ENCODE results near the gene KIF17.
"Not testable (repeated sequence)": the region's sequence is repeated elsewhere in the genome, so short reads cannot be mapped to it uniquely, and the experiment has no call there.

KIF17 gene

GRCh38 chr1:20726932-20727745 is 9.3 kb upstream of the KIF17 start:
- DNase-seq, result no peak

- no peak for DNase-seq
Observed at GRCh38 chr1:20726118-20726911, 8.5 kb upstream of the KIF17 start.

- DNase-seq, result no peak
Observed at GRCh38 chr1:20725189-20726117, 7.6 kb upstream of the KIF17 start.

DNA sequence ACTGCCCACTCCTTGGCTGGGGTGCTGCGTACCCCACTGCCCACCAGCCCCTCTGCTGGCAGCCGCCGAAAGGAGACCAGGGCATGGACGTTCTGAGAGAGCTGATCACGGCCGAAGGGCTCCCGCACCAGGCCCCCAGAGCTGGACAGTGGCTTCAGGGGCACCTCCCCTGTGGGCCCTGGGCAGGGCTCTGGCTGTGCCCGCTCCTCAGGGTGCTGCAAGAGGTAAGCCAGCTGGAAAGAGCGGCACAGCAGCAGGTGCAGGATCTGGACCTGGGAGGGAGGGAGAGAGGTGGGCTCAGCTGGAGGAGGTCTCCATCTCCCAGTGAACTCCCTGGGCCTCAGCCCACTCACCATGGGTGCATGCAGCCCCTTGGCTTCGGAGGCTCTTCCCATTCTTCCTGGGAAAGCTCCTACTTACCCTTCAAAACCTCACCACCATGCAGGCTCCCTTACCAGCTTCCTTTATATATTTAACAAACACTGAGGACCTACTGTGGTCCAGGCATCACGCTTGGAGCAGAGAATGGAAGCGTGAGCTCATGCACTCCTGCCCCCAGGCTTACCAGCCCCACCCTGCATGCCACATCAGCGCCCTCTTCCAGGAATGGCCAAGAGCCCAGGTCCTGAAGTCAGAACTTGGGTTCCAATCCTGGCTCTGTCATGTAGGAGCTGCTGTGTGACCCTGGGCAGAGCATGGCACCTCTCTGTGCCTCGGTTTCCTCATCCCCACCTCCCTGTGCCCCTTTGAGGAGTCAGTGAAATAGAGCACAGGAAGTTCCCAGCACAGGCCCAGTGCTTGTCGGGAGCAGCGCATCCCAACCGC is 6.8 kb upstream of the KIF17 start:
- DNase-seq, result no peak

DNA sequence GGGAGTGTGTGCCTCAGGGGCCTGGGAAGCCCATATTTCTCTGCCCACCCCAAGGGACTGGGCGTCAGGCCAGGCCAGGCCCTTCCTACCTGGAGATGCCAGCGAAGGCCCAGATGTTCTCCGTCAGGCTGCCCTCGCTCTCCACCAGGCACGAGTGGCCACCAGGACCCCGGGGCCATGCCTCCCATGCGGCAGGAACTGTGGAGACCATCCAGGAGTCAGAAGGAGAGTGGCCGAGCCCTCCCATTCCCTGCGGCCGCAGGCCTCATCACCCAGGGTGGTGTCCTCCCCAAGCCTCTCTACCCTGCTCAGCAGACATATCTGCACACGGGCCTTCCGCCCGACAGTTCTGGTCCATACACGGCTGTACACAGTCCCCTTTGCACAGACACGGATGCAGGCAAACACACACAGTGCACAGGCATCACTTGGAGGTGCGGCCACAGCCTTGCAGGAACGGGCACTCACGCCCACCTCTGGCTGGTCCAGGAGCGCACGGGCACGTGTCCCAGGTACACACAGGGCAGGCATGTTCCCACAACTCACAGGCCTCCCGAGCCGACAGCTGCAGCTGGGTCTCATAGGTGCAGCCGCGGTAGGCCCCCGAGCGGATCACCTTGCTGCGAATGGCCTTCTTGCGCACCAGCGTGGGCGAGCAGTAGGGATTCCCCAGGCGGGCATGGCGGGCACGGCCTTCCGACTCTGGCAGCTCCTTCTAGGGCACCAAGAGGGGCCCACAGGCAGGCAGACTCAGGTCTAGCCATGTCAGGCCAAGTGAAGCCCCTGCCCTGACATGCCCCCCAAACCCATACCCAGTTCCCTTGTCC is 5.9 kb upstream of the KIF17 start:
- DNase-seq, result no peak

DNA sequence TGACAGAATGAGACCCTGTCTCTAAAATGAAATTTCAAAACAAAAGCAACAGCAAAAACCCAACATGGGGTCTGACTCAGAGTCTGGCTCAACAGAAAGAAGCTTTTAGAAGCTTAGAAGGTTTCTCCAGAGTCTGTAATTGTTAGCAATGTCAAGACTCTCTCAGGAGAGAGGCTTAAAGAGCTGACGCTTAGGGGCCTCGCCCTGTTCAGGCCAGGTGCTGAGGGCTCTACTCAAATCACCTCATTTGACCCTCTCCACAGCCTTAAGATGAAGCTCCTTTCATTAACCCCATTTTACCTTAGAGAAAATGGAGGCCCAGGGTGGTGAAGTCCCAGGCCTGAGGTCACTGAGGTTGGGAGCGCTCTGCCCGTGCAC is 5.3 kb upstream of the KIF17 start:
- DNase-seq, result no peak

DNA sequence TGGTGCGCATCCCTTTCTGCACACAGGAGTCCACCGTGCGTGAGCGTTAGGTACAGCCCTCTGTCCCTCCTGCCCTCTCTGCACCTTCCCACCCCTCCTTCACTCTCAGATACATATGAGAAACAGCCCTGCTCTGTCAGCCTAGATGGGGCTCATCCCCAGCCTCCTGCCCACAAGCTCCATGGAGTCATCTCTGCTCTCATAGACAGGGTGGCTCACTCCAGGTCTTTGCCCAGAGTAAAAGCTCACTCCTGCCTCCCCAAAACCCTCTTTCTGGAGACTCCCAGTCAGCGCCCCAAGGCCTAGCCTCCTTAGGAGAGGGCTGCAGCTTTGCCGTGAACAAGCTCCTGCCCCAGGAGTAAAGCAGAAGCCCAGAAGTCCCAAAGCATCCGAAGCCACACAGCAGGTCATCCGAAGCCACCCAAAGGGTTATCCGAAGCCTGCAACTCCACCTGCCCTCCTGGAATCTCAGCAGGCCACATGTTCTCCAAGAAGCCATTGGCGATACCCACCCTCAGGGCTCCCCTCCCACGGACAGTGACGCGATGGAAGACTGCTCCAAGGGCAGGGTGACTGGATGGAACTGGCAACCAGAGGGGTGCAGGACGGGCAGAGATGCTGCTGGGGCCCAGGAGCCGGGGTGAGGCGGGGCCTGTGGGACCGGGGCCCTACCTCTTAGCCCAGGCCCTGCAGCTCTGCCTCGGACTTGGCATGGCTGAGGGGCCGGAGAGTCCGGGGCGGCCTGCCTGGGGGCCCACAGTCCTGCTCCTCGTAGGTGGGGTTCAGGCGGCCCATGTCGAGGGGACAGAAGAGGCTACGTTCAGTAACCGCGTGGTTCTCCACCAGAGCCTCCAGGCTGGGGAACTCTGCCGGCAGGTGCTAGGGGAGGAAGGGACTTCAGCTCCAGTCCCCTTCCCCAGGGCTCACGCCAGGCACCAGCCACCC is 3.6 kb upstream of the KIF17 start:
- no peak for DNase-seq

- no peak for DNase-seq
Observed at GRCh38 chr1:20720631-20721091, 2.9 kb upstream of the KIF17 start.

GRCh38 chr1:20719871-20720620 is 2.2 kb upstream of the KIF17 start:
- no peak for DNase-seq

GRCh38 chr1:20719261-20719660 is 1.5 kb upstream of the KIF17 start:
- DNase-seq, result no peak

DNA sequence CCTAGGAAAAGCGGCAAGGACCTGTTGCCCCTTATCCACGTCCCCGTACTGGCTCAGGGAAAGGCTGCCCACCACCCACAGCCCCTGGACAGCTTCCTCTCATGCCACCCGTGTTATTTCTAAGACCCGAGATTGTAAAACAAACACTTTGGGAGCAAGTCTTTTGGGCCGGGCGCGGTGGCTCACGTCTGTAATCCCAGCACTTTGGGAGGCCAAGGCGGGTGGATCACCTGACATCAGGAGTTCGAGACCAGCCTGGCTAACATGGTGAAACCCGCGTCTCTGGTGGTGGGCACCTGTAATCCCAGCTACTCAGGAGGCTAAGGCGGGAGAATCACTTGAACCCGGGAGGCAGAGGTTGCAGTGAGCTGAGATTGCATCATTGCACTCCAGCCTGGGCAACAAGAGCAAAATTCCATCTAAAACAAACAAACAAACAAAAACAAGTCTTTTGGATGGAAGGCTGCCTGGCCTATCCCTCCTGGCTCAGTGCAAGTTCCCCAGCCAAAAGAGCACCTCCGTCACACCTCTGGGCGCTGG is 606 bp upstream of the KIF17 start:
- not testable (repeated sequence) for DNase-seq

GRCh38 chr1:20716232-20716631 is 1.6 kb downstream of the KIF17 start:
- no peak for DNase-seq

GRCh38 chr1:20715406-20715805 is 2.4 kb downstream of the KIF17 start:
- DNase-seq, result no peak

- DNase-seq, result no peak
Observed at GRCh38 chr1:20713440-20713839, 4.4 kb downstream of the KIF17 start.

GRCh38 chr1:20712215-20712577 is 5.6 kb downstream of the KIF17 start:
- no peak for DNase-seq

DNA sequence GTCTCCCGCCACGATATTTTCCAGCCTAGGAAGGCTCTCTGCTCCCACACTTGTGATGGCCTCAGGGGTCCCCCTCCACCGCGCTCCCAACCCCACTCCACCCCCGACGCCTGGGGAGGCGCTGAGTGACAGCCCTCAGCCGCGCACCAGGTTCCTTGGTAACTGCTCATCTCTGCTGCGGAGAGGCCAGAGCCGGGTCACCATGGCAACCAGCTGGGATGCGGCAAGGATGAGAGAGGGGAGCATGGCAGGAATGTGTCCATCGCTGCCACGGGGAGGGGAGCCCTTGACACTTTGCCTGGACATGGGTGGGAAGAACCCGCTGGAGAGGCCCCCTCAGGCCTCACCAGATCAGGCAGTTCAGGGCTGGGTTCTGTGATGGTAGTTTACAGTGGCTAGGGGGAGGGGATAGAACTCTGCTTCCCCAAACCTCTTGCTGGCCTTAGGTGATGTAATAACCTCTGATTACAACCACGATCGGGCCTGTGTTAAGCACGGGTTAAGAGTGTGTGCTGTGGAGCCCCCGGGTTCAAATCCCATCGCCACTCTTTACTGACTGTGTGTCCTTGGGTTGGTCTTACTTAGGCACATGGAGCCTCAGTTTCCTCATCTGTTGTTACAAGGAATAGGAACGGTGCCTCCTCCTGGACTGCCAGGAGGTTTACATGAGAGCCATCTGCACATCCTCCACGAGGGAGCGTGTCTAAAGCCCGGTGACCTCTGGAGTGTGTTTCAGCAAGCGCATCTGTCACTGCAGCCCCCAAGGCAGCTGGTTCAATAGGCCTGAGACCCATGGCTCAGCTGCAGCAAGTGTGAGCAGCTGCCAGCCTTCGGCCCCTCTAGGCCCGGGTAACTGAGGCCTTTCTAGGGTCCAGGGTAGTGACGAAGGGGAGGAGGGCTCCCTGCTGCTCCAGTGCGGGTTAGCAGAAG is 6.3 kb downstream of the KIF17 start:
- no peak for DNase-seq

GRCh38 chr1:20710469-20711284 is 7.1 kb downstream of the KIF17 start:
- no peak for DNase-seq

Measured in stimulated activated CD4-positive, alpha-beta T cell treated with anti-CD3 and anti-CD28 coated beads, Interleukin-2, amount 100 ng/mL, for 24 hours (primary cell).